ENCODE measurements around the gene RPL4.
"Not testable (repeated sequence)": the region's sequence is repeated elsewhere in the genome, so short reads cannot be mapped to it uniquely, and the experiment has no call there.

RPL4 gene

GRCh38 chr15:66504563-66505429, at the start of gene RPL4, which contains the start of gene ZWILCH:
Gene RPL4, minus strand, starts transcription at chr15:66504855. Its CDS starts 65 bp downstream, at chr15:66504790.
Gene ZWILCH, plus strand, starts transcription at chr15:66505326. Its CDS starts 13 bp downstream, at chr15:66505339.
- peak; percentile 84 for DNase-seq

GRCh38 chr15:66545255-66545654, 40.6 kb upstream of the RPL4 start:
- DNase-seq, result no peak

GRCh38 chr15:66542896-66543295, 38.2 kb upstream of the RPL4 start:
- no peak for DNase-seq

GRCh38 chr15:66535056-66535455, 30.4 kb upstream of the RPL4 start:
- DNase-seq, result no peak

- DNase-seq, result no peak
Observed at GRCh38 chr15:66524838-66525237, 20.2 kb upstream of the RPL4 start.

- DNase-seq, result no peak
Observed at GRCh38 chr15:66523926-66524325, 19.3 kb upstream of the RPL4 start.

GRCh38 chr15:66515901-66516322, 11.3 kb upstream of the RPL4 start:
- no peak for DNase-seq

GRCh38 chr15:66514586-66514985, 9.9 kb upstream of the RPL4 start:
- no peak for DNase-seq

- no peak for DNase-seq
Observed at GRCh38 chr15:66508293-66508883, 3.7 kb upstream of the RPL4 start.

- no peak for DNase-seq
Observed at GRCh38 chr15:66505818-66506217, 1.2 kb upstream of the RPL4 start.

GRCh38 chr15:66505430-66505811, 766 bp upstream of the RPL4 start:
- no peak for DNase-seq

- DNase-seq, result no peak
Observed at GRCh38 chr15:66503780-66504562, 684 bp downstream of the RPL4 start.

- DNase-seq, result not testable (repeated sequence)
Observed at GRCh38 chr15:66503041-66503648, 1.5 kb downstream of the RPL4 start.

- no peak for DNase-seq
Observed at GRCh38 chr15:66502491-66502890, 2.2 kb downstream of the RPL4 start.

- not testable (repeated sequence) for DNase-seq
Observed at GRCh38 chr15:66500346-66500745, 4.3 kb downstream of the RPL4 start.

- DNase-seq, result no peak
Observed at GRCh38 chr15:66498501-66499386, 5.9 kb downstream of the RPL4 start.

GRCh38 chr15:66497502-66498455, 6.9 kb downstream of the RPL4 start, which contains the start of gene SNAPC5:
Gene SNAPC5, minus strand, starts transcription at chr15:66497762. Its CDS starts 31 bp downstream, at chr15:66497731.
- peak; percentile 96 for DNase-seq

- peak; percentile 21 for DNase-seq
Observed at GRCh38 chr15:66496951-66497501, 7.6 kb downstream of the RPL4 start.

GRCh38 chr15:66494262-66494661, 10.4 kb downstream of the RPL4 start:
- DNase-seq, result no peak

- no peak for DNase-seq
Observed at GRCh38 chr15:66491846-66492245, 12.8 kb downstream of the RPL4 start.

All from CD4-positive, alpha-beta T cell treated with Interferon gamma for 1 hour (primary cell).